ENCODE results near the gene TRIM17.

The TRIM17 gene

GRCh38 chr1:228366866-228367741 is 49.6 kb downstream of the TRIM17 start:
- no peak for DNase-seq (ENCODE audit: low spot score)

GRCh38 chr1:228366062-228366865 is 50.4 kb downstream of the TRIM17 start:
- no peak for DNase-seq (ENCODE audit: low spot score)

- no peak for DNase-seq (ENCODE audit: low spot score)
These were observed 51.2 kb downstream of the TRIM17 start for GRCh38 chr1:228365271-228366061.

GRCh38 chr1:228364706-228365213 is 51.9 kb downstream of the TRIM17 start:
- no peak for DNase-seq (ENCODE audit: low spot score)

GRCh38 chr1:228364068-228364705 is 52.5 kb downstream of the TRIM17 start:
- no peak for DNase-seq (ENCODE audit: low spot score)

GRCh38 chr1:228363686-228364067 is 53.0 kb downstream of the TRIM17 start:
- no peak for DNase-seq (ENCODE audit: low spot score)

GRCh38 chr1:228362884-228363450 is 53.7 kb downstream of the TRIM17 start:
- no peak for DNase-seq (ENCODE audit: low spot score)

- DNase-seq (ENCODE audit: low spot score): no peak
These were observed 54.3 kb downstream of the TRIM17 start for GRCh38 chr1:228362141-228362883.

- DNase-seq (ENCODE audit: low spot score): no peak
These were observed 55.1 kb downstream of the TRIM17 start for GRCh38 chr1:228361314-228362140.

GRCh38 chr1:228360533-228361313 is 55.9 kb downstream of the TRIM17 start:
- DNase-seq (ENCODE audit: low spot score): no peak

GRCh38 chr1:228359613-228360532 is 56.8 kb downstream of the TRIM17 start:
- DNase-seq (ENCODE audit: low spot score): no peak

- DNase-seq (ENCODE audit: low spot score): no peak
These were observed 57.7 kb downstream of the TRIM17 start for GRCh38 chr1:228358764-228359612.

GRCh38 chr1:228358039-228358763 is 58.5 kb downstream of the TRIM17 start:
- no peak for DNase-seq (ENCODE audit: low spot score)
